Measurements from ENCODE around the gene EPN3.
A peak's percentile ranks its signal among the peaks of the same experiment; 100 is the strongest.

EPN3 gene

DNA sequence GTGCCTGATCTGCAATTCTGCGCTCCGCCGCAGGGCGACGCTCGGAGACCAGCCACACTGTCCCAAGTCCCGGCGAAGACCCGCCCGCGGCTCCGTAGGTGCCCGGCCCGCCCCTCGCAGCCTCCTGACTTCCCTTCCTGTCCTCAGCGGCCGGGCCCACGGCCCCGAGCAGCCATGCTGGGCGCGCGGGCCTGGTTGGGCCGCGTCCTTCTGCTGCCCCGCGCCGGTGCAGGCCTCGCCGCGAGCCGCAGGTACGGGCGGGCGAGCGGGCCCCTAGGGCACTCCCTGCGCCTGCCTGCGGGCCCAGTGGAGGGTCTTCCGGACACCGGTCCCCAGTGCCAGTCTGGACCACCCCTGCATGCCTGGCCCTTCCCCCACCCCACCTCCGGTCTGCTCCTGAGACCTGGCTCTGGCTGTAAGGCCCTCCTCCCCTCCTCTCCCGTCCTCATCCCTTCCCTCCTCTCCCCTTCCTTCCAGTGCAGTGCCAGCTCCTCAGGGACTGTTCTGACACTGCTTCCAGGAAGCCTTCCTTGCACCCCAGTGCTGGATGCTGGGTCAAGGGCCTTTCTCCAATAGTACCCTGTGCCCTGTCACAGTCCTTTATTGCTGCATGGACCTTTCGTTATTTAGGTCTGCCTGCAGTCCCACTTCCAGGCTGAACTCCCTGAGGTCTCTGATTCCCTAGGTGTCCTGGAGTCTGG is 14.7 kb downstream of the EPN3 start, which contains the start of gene SPATA20 (continued):
- TF ChIP-seq, protein P1, sequence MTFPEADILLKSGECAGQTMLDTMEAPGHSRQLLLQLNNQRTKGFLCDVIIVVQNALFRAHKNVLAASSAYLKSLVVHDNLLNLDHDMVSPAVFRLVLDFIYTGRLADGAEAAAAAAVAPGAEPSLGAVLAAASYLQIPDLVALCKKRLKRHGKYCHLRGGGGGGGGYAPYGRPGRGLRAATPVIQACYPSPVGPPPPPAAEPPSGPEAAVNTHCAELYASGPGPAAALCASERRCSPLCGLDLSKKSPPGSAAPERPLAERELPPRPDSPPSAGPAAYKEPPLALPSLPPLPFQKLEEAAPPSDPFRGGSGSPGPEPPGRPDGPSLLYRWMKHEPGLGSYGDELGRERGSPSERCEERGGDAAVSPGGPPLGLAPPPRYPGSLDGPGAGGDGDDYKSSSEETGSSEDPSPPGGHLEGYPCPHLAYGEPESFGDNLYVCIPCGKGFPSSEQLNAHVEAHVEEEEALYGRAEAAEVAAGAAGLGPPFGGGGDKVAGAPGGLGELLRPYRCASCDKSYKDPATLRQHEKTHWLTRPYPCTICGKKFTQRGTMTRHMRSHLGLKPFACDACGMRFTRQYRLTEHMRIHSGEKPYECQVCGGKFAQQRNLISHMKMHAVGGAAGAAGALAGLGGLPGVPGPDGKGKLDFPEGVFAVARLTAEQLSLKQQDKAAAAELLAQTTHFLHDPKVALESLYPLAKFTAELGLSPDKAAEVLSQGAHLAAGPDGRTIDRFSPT (tag by site-specific recombination; IDR thresholded peaks at IDR 0.05) = peak; percentile 57
- TF ChIP-seq, protein P2, sequence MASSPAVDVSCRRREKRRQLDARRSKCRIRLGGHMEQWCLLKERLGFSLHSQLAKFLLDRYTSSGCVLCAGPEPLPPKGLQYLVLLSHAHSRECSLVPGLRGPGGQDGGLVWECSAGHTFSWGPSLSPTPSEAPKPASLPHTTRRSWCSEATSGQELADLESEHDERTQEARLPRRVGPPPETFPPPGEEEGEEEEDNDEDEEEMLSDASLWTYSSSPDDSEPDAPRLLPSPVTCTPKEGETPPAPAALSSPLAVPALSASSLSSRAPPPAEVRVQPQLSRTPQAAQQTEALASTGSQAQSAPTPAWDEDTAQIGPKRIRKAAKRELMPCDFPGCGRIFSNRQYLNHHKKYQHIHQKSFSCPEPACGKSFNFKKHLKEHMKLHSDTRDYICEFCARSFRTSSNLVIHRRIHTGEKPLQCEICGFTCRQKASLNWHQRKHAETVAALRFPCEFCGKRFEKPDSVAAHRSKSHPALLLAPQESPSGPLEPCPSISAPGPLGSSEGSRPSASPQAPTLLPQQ (tag by site-specific recombination; IDR thresholded peaks at IDR 0.05) = peak; percentile 94
- TF ChIP-seq ZNF449 (tag by site-specific recombination; IDR thresholded peaks at IDR 0.05) = peak; percentile 90
- peak; percentile 91 for TF ChIP-seq ZNF600 (tag by site-specific recombination; IDR thresholded peaks at IDR 0.05)
- 0 out of 2 replicates have a peak, but pooled peaks have one; percentile 34 for TF ChIP-seq KLF16 (tag by site-specific recombination; IDR thresholded peaks at IDR 0.05)
- TF ChIP-seq ZNF433 (tag by site-specific recombination; IDR thresholded peaks at IDR 0.05; ENCODE audit: low read depth) = no peak
- TF ChIP-seq, protein P3, sequence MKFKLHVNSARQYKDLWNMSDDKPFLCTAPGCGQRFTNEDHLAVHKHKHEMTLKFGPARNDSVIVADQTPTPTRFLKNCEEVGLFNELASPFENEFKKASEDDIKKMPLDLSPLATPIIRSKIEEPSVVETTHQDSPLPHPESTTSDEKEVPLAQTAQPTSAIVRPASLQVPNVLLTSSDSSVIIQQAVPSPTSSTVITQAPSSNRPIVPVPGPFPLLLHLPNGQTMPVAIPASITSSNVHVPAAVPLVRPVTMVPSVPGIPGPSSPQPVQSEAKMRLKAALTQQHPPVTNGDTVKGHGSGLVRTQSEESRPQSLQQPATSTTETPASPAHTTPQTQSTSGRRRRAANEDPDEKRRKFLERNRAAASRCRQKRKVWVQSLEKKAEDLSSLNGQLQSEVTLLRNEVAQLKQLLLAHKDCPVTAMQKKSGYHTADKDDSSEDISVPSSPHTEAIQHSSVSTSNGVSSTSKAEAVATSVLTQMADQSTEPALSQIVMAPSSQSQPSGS (tag by site-specific recombination; IDR thresholded peaks at IDR 0.05; ENCODE audit: low read depth) = no peak
- peak; percentile 83 for TF ChIP-seq ZBTB8A (tag by site-specific recombination; IDR thresholded peaks at IDR 0.05)
- TF ChIP-seq EGR2 (tag by site-specific recombination; IDR thresholded peaks at IDR 0.05; ENCODE audit: low read depth) = peak; percentile 41; the same call in 1 of the 2 replicates
- no peak for TF ChIP-seq ZNF16 (tag by site-specific recombination; IDR thresholded peaks at IDR 0.05; ENCODE audit: low read depth)
- TF ChIP-seq ZFP37 (tag by site-specific recombination; IDR thresholded peaks at IDR 0.05) = peak; percentile 24; the same call in 1 of the 2 replicates
- TF ChIP-seq ZNF19 (tag by site-specific recombination; IDR thresholded peaks at IDR 0.05; ENCODE audit: low read depth) = no peak
- peak; percentile 67 for TF ChIP-seq ZFHX2 (tag by site-specific recombination; conservative IDR thresholded peaks at IDR 0.05)
- TF ChIP-seq YY1 (tag by site-specific recombination; IDR thresholded peaks at IDR 0.05) = peak; percentile 80; the same call in 1 of the 2 replicates
- TF ChIP-seq ZBTB1 (tag by site-specific recombination; IDR thresholded peaks at IDR 0.05) = no peak
- TF ChIP-seq ZNF221 (tag by site-specific recombination; IDR thresholded peaks at IDR 0.05; ENCODE audit: borderline replicate concordance) = peak; percentile 23; the same call in 1 of the 2 replicates
- TF ChIP-seq ZSCAN16 (tag by site-specific recombination; IDR thresholded peaks at IDR 0.05) = 0 out of 2 replicates have a peak, but pooled peaks have one; percentile 9
- peak; percentile 7; the same call in 1 of the 2 replicates for TF ChIP-seq ZBTB17 (tag by site-specific recombination; IDR thresholded peaks at IDR 0.05)
- TF ChIP-seq ZNF416 (tag by site-specific recombination; IDR thresholded peaks at IDR 0.05) = no peak
- peak; percentile 70; the same call in 1 of the 2 replicates for TF ChIP-seq KLF10 (tag by site-specific recombination; IDR thresholded peaks at IDR 0.05)
- TF ChIP-seq, protein P4, sequence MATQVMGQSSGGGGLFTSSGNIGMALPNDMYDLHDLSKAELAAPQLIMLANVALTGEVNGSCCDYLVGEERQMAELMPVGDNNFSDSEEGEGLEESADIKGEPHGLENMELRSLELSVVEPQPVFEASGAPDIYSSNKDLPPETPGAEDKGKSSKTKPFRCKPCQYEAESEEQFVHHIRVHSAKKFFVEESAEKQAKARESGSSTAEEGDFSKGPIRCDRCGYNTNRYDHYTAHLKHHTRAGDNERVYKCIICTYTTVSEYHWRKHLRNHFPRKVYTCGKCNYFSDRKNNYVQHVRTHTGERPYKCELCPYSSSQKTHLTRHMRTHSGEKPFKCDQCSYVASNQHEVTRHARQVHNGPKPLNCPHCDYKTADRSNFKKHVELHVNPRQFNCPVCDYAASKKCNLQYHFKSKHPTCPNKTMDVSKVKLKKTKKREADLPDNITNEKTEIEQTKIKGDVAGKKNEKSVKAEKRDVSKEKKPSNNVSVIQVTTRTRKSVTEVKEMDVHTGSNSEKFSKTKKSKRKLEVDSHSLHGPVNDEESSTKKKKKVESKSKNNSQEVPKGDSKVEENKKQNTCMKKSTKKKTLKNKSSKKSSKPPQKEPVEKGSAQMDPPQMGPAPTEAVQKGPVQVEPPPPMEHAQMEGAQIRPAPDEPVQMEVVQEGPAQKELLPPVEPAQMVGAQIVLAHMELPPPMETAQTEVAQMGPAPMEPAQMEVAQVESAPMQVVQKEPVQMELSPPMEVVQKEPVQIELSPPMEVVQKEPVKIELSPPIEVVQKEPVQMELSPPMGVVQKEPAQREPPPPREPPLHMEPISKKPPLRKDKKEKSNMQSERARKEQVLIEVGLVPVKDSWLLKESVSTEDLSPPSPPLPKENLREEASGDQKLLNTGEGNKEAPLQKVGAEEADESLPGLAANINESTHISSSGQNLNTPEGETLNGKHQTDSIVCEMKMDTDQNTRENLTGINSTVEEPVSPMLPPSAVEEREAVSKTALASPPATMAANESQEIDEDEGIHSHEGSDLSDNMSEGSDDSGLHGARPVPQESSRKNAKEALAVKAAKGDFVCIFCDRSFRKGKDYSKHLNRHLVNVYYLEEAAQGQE (tag by site-specific recombination; IDR thresholded peaks at IDR 0.05) = 0 out of 2 replicates have a peak, but pooled peaks have one; percentile 6
- TF ChIP-seq ZNF335 (tag by site-specific recombination; conservative IDR thresholded peaks at IDR 0.05) = peak; percentile 85
- 0 out of 2 replicates have a peak, but pooled peaks have one; percentile 13 for TF ChIP-seq ZNF423 (tag by site-specific recombination; IDR thresholded peaks at IDR 0.05)
- TF ChIP-seq ZFP69B (tag by site-specific recombination; IDR thresholded peaks at IDR 0.05) = peak; percentile 79
- TF ChIP-seq ZBTB48 (tag by site-specific recombination; IDR thresholded peaks at IDR 0.05) = peak; percentile 17; the same call in 1 of the 2 replicates
- no peak for TF ChIP-seq ZNF148 (tag by site-specific recombination; IDR thresholded peaks at IDR 0.05; ENCODE audit: borderline replicate concordance)
- peak; percentile 68 for TF ChIP-seq KLF8 (tag by site-specific recombination; IDR thresholded peaks at IDR 0.05)

Data from HEK293 (cell line).